Lung (tissue), 12 donors: Measurements from ENCODE around the gene TMEM131. TPM values are rescaled to one million over a fixed set of nuclear protein-coding genes. Genes with fewer than 3 reads are reported as not detected.

ENCODE experiments used
- ATAC-seq: fragments of 200-7000 bp; cut with Tn5 transposase; one replicate; pipeline ENCODE4 v1.9.1; 2020; ENCODE audit warnings: moderate number of reproducible peaks; ENCODE audit not compliant: insufficient read depth, low FRiP score
- DNase-seq, 3 donors: peaks; one replicate each; pipeline ENCODE4 v3.0.0-alpha.2; 2013 to 2017
- H3K27ac ChIP-seq, 2 donors: one replicate each; pipeline ENCODE4 v1.5.1; 2013; ENCODE audit warnings: mild to moderate bottlenecking in 2 of 2, moderate library complexity in 2 of 2, control low read depth in 1 of 2, inconsistent platforms in 1 of 2, low read depth in 1 of 2, low read length in 1 of 2
- H3K27me3 ChIP-seq, 3 donors: one replicate each; pipeline ENCODE4 v1.5.1; 2013; ENCODE audit warnings: low read length in 2 of 3; ENCODE audit not compliant: control insufficient read depth in 3 of 3, insufficient read depth in 3 of 3
- H3K36me3 ChIP-seq, 4 donors: one replicate each; pipeline ENCODE4 v1.5.1; 2013; ENCODE audit warnings: low read length in 4 of 4, mild to moderate bottlenecking in 1 of 4, moderate library complexity in 1 of 4; ENCODE audit not compliant: control insufficient read depth in 4 of 4, insufficient read depth in 4 of 4
- H3K4me1 ChIP-seq, 5 donors: one replicate each; pipeline ENCODE4 v1.5.1; 2013; ENCODE audit warnings: low read length in 5 of 5, mild to moderate bottlenecking in 2 of 5, moderate library complexity in 1 of 5; ENCODE audit not compliant: control insufficient read depth in 5 of 5, insufficient read depth in 5 of 5
- H3K4me3 ChIP-seq: one replicate; pipeline ENCODE4 v1.5.1; 2013; ENCODE audit warnings: mild to moderate bottlenecking, control low read depth, moderate library complexity
- H3K9ac ChIP-seq, 2 donors: one replicate each; pipeline ENCODE4 v1.5.1; 2013; ENCODE audit warnings: low read length in 2 of 2, control low read depth in 1 of 2; ENCODE audit not compliant: insufficient read depth in 1 of 2
- H3K9me3 ChIP-seq, 4 donors: one replicate each; pipeline ENCODE4 v1.5.1; 2013; ENCODE audit warnings: low read length in 3 of 4, mild to moderate bottlenecking in 1 of 4, moderate library complexity in 1 of 4; ENCODE audit not compliant: control insufficient read depth in 4 of 4, insufficient read depth in 3 of 4
- CTCF ChIP-seq: IDR thresholded peaks from 2 replicates; pipeline ENCODE4 v1.5.1; 2012; ENCODE audit warnings: mild to moderate bottlenecking; ENCODE audit errors: control extremely low read depth, extremely low read depth
- WGBS, 2 donors: extraction: QIAGEN DNeasy Blood & Tissue Kit; methylation state at CpG; one replicate each; pipeline ENCODE4 v1.1.7; 2013; 5-methylcytosine and 5-hydroxymethylcytosine counted together
- polyA plus RNA-seq, 2 donors: library from polyadenylated mRNA; stranded (reverse); fragments of 200-250 nt; gene quantifications; one replicate each; pipeline ENCODE4 v1.2.1, GENCODE V29; 2013
- total RNA-seq, 2 donors: library from RNA; depleted of rRNA in 1 of 2; stranded (reverse); fragments of >200 nt in 1 of 2; gene quantifications; one replicate each; pipeline ENCODE4 v1.2.1, GENCODE V29; 2014 to 2021
- donor health status: control.
- donor health status: control.
- donor health status: Bipolar disorder and iron deficiency.
- donor health status: healthy.
- donor health status: DM: yes; HTN: yes; CAD: no.

TMEM131 gene
- total and polyA plus RNA-seq, 4 donors, result 9.3 to 54.0 (median 23.7) TPM

GRCh38 chr2:97819754-97820153 is 176.0 kb downstream of the TMEM131 start:
- Histone ChIP-seq H3K27me3 (no peaks in the 10 kb centered on the region), H3K4me3 (no peak overlapping the region), H3K4me1 (no peaks in the 10 kb centered on the region), H3K9me3 (no peaks in the 10 kb centered on the region), H3K27ac (no peak overlapping the region), H3K9ac (no peak overlapping the region), H3K36me3 (peaks cover 0 to 6% (median 3%) of the 10 kb centered on the region in 4 donors)
- WGBS, 2 donors, result 85 to 89% methylated on average over 6 of the region's 6 CpGs
- no peak for ATAC-seq
- TF ChIP-seq CTCF, result no peak
- no peak for DNase-seq

- H3K9ac ChIP-seq, result no peak overlapping the region
These were observed 179.3 kb downstream of the TMEM131 start for GRCh38 chr2:97816411-97816810.

GRCh38 chr2:97812931-97813330 is 182.8 kb downstream of the TMEM131 start:
- Histone ChIP-seq H3K27me3 (no peaks in the 10 kb centered on the region), H3K4me1 (no peaks in the 10 kb centered on the region), H3K36me3 (peaks cover 14 to 33% (median 19%) of the 10 kb centered on the region in 4 donors), H3K9ac (no peak overlapping the region), H3K4me3 (no peak overlapping the region), H3K27ac (no peak overlapping the region), H3K9me3 (no peaks in the 10 kb centered on the region)
- DNase-seq (no peak), ATAC-seq (no peak)
- no peak for TF ChIP-seq CTCF
- 53 to 87% methylated on average over 7 of the region's 7 CpGs for WGBS, 2 donors

More at GRCh38 chr2:97816411-97816810, 179.3 kb downstream of the TMEM131 start:
- 95 to 96% methylated on average over 2 of the region's 2 CpGs for WGBS, 2 donors
- DNase-seq (no peak), ATAC-seq (no peak)
- Histone ChIP-seq H3K9me3 (no peaks in the 10 kb centered on the region), H3K4me1 (no peaks in the 10 kb centered on the region), H3K27me3 (no peaks in the 10 kb centered on the region), H3K36me3 (peaks cover 5 to 15% (median 9%) of the 10 kb centered on the region in 4 donors), H3K4me3 (no peak overlapping the region), H3K27ac (no peak overlapping the region)
- TF ChIP-seq CTCF, result no peak

GRCh38 chr2:97808816-97809215 is 186.9 kb downstream of the TMEM131 start:
- Histone ChIP-seq H3K4me1 (no peaks in the 10 kb centered on the region), H3K9me3 (no peaks in the 10 kb centered on the region), H3K4me3 (no peak overlapping the region), H3K36me3 (peaks cover 10 to 38% (median 18%) of the 10 kb centered on the region in 4 donors), H3K9ac (no peak overlapping the region), H3K27me3 (no peaks in the 10 kb centered on the region), H3K27ac (no peak overlapping the region)
- 87 to 96% methylated on average over 4 of the region's 4 CpGs for WGBS, 2 donors
- TF ChIP-seq CTCF, result no peak
- ATAC-seq (no peak), DNase-seq (no peak)
